ENCODE results near the gene CA5A.

CA5A gene

DNA sequence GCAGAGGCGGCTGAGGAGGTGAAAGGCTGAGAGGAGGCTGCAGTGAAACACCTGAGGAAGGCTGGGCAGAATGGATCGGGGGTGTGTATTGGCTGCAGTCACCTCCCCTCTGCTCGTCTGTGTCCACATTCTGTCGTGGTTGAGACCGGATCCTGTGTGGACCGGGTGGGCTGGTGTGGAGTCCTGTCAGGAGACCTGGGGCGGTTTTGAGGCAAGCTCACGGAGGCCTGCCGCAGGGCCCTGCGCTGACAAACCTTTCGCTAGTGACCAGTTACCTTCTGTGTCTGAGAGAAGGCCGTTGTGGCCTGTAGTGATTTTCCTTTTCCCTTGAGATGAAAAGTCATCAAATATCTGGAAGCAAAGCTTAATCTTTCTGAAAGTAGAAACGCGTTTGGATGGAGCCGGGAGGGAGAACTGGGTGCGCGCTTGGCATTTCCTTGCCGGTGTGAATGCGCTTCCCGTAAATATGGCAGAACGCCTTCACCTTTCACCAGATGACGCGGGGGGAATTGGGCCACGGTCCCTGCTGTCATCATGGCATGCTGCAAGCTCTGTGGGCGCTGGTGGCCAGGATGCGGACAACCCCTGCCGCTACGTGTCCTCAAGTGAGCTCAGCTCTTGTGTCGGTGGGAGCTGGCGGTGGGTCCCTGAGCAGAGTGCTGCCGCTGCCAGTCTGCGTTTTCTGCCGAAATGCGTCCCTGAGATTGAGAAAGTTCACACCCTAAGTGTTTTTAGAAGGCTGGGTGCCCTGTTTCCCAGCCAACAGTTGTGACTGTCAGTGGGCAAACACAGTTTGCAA is 21.2 kb upstream of the CA5A start:
- no peaks in the 10 kb centered on the region for H3K27me3 ChIP-seq (ENCODE audit: low read depth)
- no peaks in the 10 kb centered on the region for H3K9me3 ChIP-seq
- H3K4me3 ChIP-seq, result no peak overlapping the region
- in situ Hi-C loops (cut with MboI; ENCODE audit: low sequenced_read_pairs), result no loop called here
- peaks cover 8% of the 10 kb centered on the region for H3K4me1 ChIP-seq
- no peak for DNase-seq (ENCODE audit: low spot score in 2 of 2)
- H3K36me3 ChIP-seq (replicated peaks), result peaks cover 25% of the 10 kb centered on the region

GRCh38 chr16:87956365-87957231 is 20.3 kb upstream of the CA5A start:
- no peaks in the 10 kb centered on the region for H3K9me3 ChIP-seq
- in situ Hi-C loops (cut with MboI; ENCODE audit: low sequenced_read_pairs), result no loop called here
- H3K4me3 ChIP-seq, result no peak overlapping the region
- peaks cover 10% of the 10 kb centered on the region for H3K4me1 ChIP-seq
- peak in 1 of 2 experiments; percentile 29 for DNase-seq (ENCODE audit: low spot score in 2 of 2)
- peaks cover 29% of the 10 kb centered on the region for H3K36me3 ChIP-seq (replicated peaks)
- H3K27me3 ChIP-seq (ENCODE audit: low read depth), result no peaks in the 10 kb centered on the region

DNA sequence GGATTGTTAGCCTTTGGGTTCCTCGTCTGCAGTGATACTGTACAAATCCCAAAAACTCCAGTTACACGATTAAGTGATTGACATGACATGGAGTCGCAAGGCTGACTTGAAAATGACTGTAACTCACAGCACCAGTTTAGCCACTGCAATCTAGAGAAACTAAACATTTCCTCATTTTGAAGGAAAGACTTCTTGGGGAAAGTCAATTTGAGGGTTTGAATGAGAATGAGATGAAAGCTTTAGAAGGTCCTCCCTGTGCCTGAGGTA is 19.7 kb upstream of the CA5A start:
- in situ Hi-C loops (cut with MboI; ENCODE audit: low sequenced_read_pairs), result no loop called here
- peaks cover 10% of the 10 kb centered on the region for H3K4me1 ChIP-seq
- no peak overlapping the region for H3K4me3 ChIP-seq

DNA sequence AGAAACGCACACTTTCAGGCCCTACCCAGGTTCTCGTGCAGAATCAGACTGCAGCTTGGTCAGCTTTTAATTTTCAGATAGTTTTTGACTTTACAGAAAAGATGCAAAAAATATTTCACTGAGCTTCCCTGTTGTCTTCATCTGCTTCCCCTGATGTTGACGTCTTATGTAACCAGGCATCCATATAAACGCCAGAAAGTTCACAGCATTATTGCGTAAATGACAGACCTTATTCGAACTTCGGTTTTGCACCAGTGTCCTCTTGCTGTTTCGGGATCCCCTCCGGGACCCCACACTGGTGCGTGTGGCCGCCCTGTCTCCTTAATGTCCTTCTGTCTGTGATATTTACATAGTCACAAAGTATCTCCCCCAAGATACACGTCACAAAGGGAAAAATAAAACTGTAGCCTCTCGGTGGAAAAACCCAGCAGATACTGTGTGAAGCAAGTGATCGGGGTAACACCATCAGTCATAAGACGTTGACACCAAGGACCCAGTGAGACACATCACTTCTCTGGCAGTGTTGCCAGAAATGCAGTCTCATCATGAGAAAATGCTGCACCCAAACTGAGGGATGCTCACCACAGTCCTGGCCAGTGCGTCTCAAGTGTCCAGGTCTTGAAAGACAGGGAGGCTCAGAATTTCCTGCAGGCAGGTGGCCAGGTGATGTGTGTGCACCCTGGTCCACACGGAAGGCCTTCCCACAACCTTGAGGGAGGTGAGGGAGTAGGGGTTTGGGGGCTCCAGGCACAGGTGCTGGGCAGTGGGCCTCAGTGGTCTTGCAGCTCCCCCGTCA is 19.2 kb upstream of the CA5A start:
- Histone ChIP-seq H3K27me3 (ENCODE audit: low read depth) (no peaks in the 10 kb centered on the region), H3K4me3 (no peak overlapping the region), H3K36me3 (replicated peaks) (peaks cover 29% of the 10 kb centered on the region), H3K4me1 (peaks cover 12% of the 10 kb centered on the region), H3K9me3 (no peaks in the 10 kb centered on the region)
- in situ Hi-C loops (cut with MboI; ENCODE audit: low sequenced_read_pairs), result no loop called here
- no peak for DNase-seq (ENCODE audit: low spot score in 2 of 2)

More for the DNA sequence above, 19.7 kb upstream of the CA5A start:
- no peaks in the 10 kb centered on the region for H3K27me3 ChIP-seq (ENCODE audit: low read depth)
- no peaks in the 10 kb centered on the region for H3K9me3 ChIP-seq
- H3K36me3 ChIP-seq (replicated peaks), result peaks cover 29% of the 10 kb centered on the region
- DNase-seq (ENCODE audit: low spot score in 2 of 2), result no peak

- H3K4me3 ChIP-seq, result no peak overlapping the region
- H3K27me3 ChIP-seq (ENCODE audit: low read depth), result no peaks in the 10 kb centered on the region
- H3K36me3 ChIP-seq (replicated peaks), result peaks cover 29% of the 10 kb centered on the region
- H3K9me3 ChIP-seq, result no peaks in the 10 kb centered on the region
- peaks cover 12% of the 10 kb centered on the region for H3K4me1 ChIP-seq
- no peak for DNase-seq (ENCODE audit: low spot score in 2 of 2)
- in situ Hi-C loops (cut with MboI; ENCODE audit: low sequenced_read_pairs), result no loop called here
These were observed 18.5 kb upstream of the CA5A start for GRCh38 chr16:87954826-87955225.

DNA sequence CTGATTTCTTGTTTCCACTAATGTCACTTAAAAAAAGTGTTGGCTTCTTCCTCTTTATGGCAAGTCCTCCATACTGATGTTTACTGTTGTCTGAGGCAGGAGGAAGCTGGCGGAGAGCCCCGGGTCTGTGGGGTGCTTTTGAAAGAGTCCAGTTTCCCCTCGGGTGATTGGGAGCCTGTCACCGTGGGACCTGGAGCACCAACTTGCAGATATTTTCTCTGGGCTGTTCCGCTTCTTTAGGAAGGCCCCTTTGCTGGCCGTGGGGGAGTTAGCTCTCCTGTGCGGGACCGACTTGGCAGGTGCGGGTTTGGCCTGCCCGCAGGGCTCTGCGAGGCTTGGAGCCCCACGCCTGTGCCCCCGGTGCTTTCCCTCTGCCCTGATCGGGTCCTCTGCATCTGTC is 18.0 kb upstream of the CA5A start:
- H3K27me3 ChIP-seq (ENCODE audit: low read depth), result no peaks in the 10 kb centered on the region
- H3K36me3 ChIP-seq (replicated peaks), result peaks cover 29% of the 10 kb centered on the region
- no peak for DNase-seq (ENCODE audit: low spot score in 2 of 2)
- in situ Hi-C loops (cut with MboI; ENCODE audit: low sequenced_read_pairs), result no loop called here
- H3K4me3 ChIP-seq, result no peak overlapping the region
- peaks cover 12% of the 10 kb centered on the region for H3K4me1 ChIP-seq
- H3K9me3 ChIP-seq, result no peaks in the 10 kb centered on the region

DNA sequence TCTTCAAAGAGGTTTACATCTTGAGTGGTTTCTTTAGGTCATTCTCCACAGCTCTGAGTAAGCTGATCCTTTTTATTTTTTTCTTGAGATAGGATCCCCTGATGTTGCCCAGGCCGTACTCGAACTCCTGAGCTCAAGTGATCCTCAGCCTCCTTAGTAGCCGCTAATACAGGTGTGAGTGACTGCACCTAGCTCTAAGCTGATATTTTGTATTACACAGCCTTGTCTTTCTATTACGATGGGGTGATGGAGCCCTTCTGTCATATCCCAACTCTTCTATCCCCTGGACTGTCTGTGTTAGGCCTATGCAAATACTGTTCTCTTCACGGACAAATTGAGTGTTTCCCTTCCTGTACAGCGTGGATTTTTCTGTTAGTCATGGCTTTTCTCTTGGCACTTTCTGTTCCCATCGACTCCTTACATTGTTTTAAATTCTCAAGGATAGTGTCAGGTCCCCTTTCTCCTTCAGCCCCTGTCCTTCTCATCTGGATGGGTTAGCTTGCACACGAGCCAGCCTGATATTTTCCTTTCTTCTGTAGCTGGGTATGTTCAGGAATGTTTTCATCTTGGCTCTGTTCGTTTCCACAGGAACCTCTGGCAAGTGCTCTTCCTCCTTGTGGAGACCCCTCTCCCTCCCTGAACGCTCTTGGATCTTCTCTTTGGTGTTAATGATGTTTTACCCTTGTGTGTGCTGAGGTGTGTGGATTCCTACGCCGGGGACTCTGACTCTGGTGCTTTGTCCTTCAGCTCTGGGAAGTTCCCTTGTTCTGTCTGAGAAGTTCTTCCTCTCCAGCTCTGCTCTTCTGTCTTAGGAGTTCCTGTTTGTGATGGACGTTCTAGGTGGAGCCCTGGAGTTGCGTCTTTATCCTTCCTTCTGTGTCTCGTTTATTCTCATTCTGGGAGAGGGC is 17.2 kb upstream of the CA5A start:
- DNase-seq (ENCODE audit: low spot score in 2 of 2), result no peak
- no peak overlapping the region for H3K4me3 ChIP-seq
- no peaks in the 10 kb centered on the region for H3K27me3 ChIP-seq (ENCODE audit: low read depth)
- H3K9me3 ChIP-seq, result no peaks in the 10 kb centered on the region
- H3K4me1 ChIP-seq, result peaks cover 12% of the 10 kb centered on the region
- in situ Hi-C loops (cut with MboI; ENCODE audit: low sequenced_read_pairs), result no loop called here
- peaks cover 29% of the 10 kb centered on the region for H3K36me3 ChIP-seq (replicated peaks)

DNA sequence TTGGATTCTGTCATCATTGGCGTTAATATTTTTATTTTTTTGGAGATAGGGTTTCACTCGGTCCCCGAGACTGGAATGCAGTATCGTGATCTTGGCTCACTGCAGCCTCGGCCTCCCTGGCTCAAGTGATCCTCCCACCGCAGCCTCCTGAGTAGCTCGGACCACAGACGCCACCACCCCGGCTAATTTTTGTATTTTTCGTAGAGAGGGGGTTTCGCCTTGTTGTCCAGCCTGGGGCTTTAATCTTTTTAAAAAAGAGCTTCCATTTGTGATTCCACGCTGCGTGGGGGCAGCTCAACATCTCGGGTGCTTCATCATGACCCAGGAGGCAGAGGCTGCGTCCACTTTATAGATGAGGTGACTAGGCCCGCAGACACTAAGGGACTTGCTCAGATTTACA is 16.4 kb upstream of the CA5A start:
- Histone ChIP-seq H3K4me1 (peaks cover 12% of the 10 kb centered on the region), H3K36me3 (replicated peaks) (peaks cover 29% of the 10 kb centered on the region), H3K4me3 (peak overlapping the region; percentile 91), H3K27me3 (ENCODE audit: low read depth) (no peaks in the 10 kb centered on the region), H3K9me3 (no peaks in the 10 kb centered on the region)
- in situ Hi-C loops (cut with MboI; ENCODE audit: low sequenced_read_pairs), result no loop called here
- DNase-seq (ENCODE audit: low spot score in 2 of 2), result no peak

GRCh38 chr16:87951552-87952538 is 15.5 kb upstream of the CA5A start:
- H3K27me3 ChIP-seq (ENCODE audit: low read depth), result no peaks in the 10 kb centered on the region
- H3K9me3 ChIP-seq, result no peaks in the 10 kb centered on the region
- DNase-seq (ENCODE audit: low spot score in 2 of 2), result no peak
- H3K36me3 ChIP-seq (replicated peaks), result peaks cover 23% of the 10 kb centered on the region
- peaks cover 12% of the 10 kb centered on the region for H3K4me1 ChIP-seq
- peak overlapping the region; percentile 91 for H3K4me3 ChIP-seq
- in situ Hi-C loops (cut with MboI; ENCODE audit: low sequenced_read_pairs), result no loop called here

- peak within 1 kb of the TSS; percentile 91 for H3K4me3 ChIP-seq
These were observed 14.6 kb upstream of the CA5A start, which contains the start of gene BANP for GRCh38 chr16:87950765-87951551. Gene BANP (plus strand): TSS chr16:87951434. CDS start chr16:87975116, 23,682 bp downstream.

DNA sequence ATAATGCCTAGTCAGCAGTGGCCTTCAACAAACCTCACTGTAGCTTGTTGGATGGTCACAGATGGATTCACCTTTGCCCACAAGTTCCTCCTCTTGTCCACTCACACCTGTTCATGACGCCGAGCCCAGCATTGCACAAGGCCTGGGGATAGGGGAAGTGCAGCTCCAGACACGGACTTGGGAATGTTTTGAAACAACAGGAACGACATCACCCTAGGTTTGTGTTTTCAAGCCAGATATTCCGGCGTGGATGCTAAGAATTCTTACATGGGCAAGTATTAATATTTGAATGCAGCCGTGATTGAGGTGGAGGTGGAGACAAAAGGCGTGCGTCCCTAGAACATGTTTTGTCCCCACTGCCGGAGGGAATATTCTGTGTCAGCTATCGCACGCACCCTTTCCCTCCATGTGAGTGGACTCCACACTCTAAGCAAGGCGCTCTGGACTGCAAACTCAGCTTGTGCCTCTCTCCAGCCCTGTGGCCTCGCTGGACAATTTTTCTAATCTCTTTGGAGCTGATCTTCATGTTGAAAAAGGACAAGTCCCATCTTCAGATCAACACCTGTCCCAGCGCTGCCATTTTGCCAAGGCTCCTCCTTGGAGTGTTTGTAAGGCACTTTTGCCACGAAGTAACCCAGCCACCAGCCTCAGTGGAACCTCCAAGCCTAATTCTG is 12.9 kb upstream of the CA5A start:
- Histone ChIP-seq H3K4me1 (peaks cover 12% of the 10 kb centered on the region), H3K9me3 (no peaks in the 10 kb centered on the region), H3K4me3 (no peak overlapping the region), H3K36me3 (replicated peaks) (peaks cover 12% of the 10 kb centered on the region), H3K27me3 (ENCODE audit: low read depth) (no peaks in the 10 kb centered on the region)
- DNase-seq (ENCODE audit: low spot score in 2 of 2), result no peak
- in situ Hi-C loops (cut with MboI; ENCODE audit: low sequenced_read_pairs), result no loop called here

More at GRCh38 chr16:87950765-87951551, 14.6 kb upstream of the CA5A start, which contains the start of gene BANP:
- peak; percentile 95 to 97 for DNase-seq (ENCODE audit: low spot score in 2 of 2)
- Histone ChIP-seq H3K9me3 (no peaks in the 10 kb centered on the region), H3K36me3 (replicated peaks) (peaks cover 23% of the 10 kb centered on the region), H3K27me3 (ENCODE audit: low read depth) (no peaks in the 10 kb centered on the region), H3K4me1 (peaks cover 12% of the 10 kb centered on the region)
- in situ Hi-C loops (cut with MboI; ENCODE audit: low sequenced_read_pairs), result no loop called here
